ENCODE data around the gene GFRA1. TPM values are rescaled to one million over a fixed set of nuclear protein-coding genes. Genes with fewer than 3 reads are reported as not detected.
A peak's percentile ranks its signal among the peaks of the same experiment; 100 is the strongest.

Gene GFRA1
- total RNA-seq, 1 experiment from 2014 or later, result 46.3 TPM

GRCh38 chr10:116014871-116015582 is 258.0 kb downstream of the GFRA1 start:
- H3K27me3 ChIP-seq (replicated peaks), result no peaks in the 10 kb centered on the region
- no peaks in the 10 kb centered on the region for H3K9me3 ChIP-seq (replicated peaks)
- no peak overlapping the region for H3K4me3 ChIP-seq
- H3K4me1 ChIP-seq (replicated peaks), result peaks cover 13% of the 10 kb centered on the region
- H3K27ac ChIP-seq, result no peak overlapping the region
- no peaks in the 10 kb centered on the region for H3K36me3 ChIP-seq
- DNase-seq (ENCODE audit: low read depth in 1 of 2, low spot score in 2 of 2), result peak in 1 of 2 experiments; percentile 46

DNA sequence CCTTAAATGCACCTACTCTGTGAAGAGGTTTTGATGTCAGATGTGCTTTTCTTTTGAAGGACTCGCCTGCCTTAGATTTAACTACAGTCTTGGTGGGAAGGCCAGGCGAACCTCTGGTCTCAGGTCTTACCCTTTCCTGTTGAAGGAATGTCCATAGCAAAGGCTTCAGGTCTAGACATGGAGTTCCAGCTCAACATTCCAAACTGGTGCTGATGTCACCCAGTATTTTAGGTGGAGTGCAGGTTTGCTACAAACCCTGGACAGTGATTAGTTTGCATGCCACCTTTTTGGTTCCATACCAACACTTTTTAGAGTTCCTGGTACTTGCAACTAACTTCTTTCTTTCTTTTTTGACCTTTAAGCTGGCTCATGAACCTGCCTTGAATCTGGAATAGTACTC is 258.7 kb downstream of the GFRA1 start:
- Histone ChIP-seq H3K27ac (no peak overlapping the region), H3K4me1 (replicated peaks) (peaks cover 13% of the 10 kb centered on the region), H3K27me3 (replicated peaks) (no peaks in the 10 kb centered on the region), H3K36me3 (no peaks in the 10 kb centered on the region), H3K4me3 (no peak overlapping the region), H3K9me3 (replicated peaks) (no peaks in the 10 kb centered on the region)
- no peak for DNase-seq (ENCODE audit: low read depth in 1 of 2, low spot score in 2 of 2)

GRCh38 chr10:116011929-116012328 is 261.1 kb downstream of the GFRA1 start:
- Histone ChIP-seq H3K27me3 (replicated peaks) (no peaks in the 10 kb centered on the region), H3K4me3 (no peak overlapping the region), H3K9me3 (replicated peaks) (no peaks in the 10 kb centered on the region), H3K27ac (no peak overlapping the region), H3K36me3 (no peaks in the 10 kb centered on the region), H3K4me1 (replicated peaks) (peaks cover 13% of the 10 kb centered on the region)
- no peak for DNase-seq (ENCODE audit: low read depth in 1 of 2, low spot score in 2 of 2)

DNA sequence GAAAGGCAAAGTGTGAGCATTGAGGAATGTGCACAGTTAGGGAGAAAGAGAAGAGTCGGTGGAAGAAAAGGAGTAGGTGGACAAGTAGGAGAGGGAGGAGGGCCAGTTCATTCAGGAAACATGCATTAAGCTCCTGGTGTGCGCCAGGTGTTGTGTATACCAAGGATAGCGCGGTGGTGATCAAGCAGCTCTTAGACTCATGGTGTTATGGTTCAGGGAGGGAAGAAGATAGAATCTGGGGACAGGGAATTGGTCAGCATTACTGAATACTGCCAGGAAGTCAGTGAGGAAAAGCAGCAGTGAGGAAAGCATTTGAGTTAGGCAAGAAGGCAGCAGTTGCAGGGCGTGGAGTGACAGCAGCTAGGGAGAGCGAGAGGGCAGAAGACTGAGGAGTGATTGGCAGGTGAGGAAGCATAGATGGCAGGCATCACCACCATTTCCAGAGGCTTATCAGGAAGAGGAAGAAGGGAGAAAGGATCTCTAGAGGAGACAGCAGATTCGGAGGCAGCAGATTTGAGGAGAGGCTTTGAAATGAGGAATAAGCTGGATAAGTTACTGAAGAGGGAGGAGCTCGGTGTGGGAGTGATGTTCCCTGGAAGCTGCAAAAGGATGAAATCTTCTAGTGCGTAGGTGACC is 265.6 kb downstream of the GFRA1 start:
- no peaks in the 10 kb centered on the region for H3K36me3 ChIP-seq
- H3K9me3 ChIP-seq (replicated peaks), result no peaks in the 10 kb centered on the region
- no peak for DNase-seq (ENCODE audit: low read depth in 1 of 2, low spot score in 2 of 2)
- no peaks in the 10 kb centered on the region for H3K4me1 ChIP-seq (replicated peaks)
- H3K27ac ChIP-seq, result no peak overlapping the region
- H3K27me3 ChIP-seq (replicated peaks), result no peaks in the 10 kb centered on the region
- no peak overlapping the region for H3K4me3 ChIP-seq

Other genes starting within 250 kb of the GFRA1 start
- gene CCDC172, start 51.2 kb upstream of the GFRA1 start, total RNA-seq (2014; rRNA removed; shearing (Covaris generic)), result not detected in 2 replicates
- gene PNLIPRP3, start 154.6 kb upstream of the GFRA1 start, total RNA-seq (2014; rRNA removed; shearing (Covaris generic)), result not detected in 2 replicates

All from SJSA1 (cell line).